ENCODE measurements around the gene XYLT1. TPM values are rescaled to one million over a fixed set of nuclear protein-coding genes. Genes with fewer than 3 reads are reported as not detected.

XYLT1 gene
- total RNA-seq, 1 experiment from 2014 or later, result 12.5 TPM

- POLR2A ChIA-PET, result no interaction called here
- BruUV-seq (replicated peaks), result no TSS peak
Measured at GRCh38 chr16:17206712-17207111, 264.0 kb downstream of the XYLT1 start.

GRCh38 chr16:17205279-17206211 is 265.2 kb downstream of the XYLT1 start:
- CTCF ChIA-PET, result no interaction called here
- POLR2A ChIA-PET, result no interaction called here

More at GRCh38 chr16:17206712-17207111, 264.0 kb downstream of the XYLT1 start:
- H3K4me3 ChIP-seq (ENCODE audit: low read depth, low read length), result no peak overlapping the region
- H3K9me3 ChIP-seq, result no peaks in the 10 kb centered on the region
- TF ChIP-seq CTCF (IDR thresholded peaks at IDR 0.05; ENCODE audit: insufficient read depth in 1 of 2, low read depth in 1 of 2, low read length in 1 of 2, severe bottlenecking in 1 of 2, unreplicated experiment in 1 of 2), result no peak
- no peak for DNase-seq
- CTCF ChIA-PET, result interaction anchor here (0.7 kb wide), 1 partner anchor 19 kb away, joined by 3 read pairs; no protein-coding TSS in a partner anchor
- no peak overlapping the region for H3K4me3 Mint-ChIP-seq (ENCODE audit: unreplicated experiment)
- H3K9me3 Mint-ChIP-seq (ENCODE audit: unreplicated experiment), result no peaks in the 10 kb centered on the region
- no peaks in the 10 kb centered on the region for H3K36me3 ChIP-seq (ENCODE audit: control insufficient read depth, insufficient read depth, low read length)
- no peaks in the 10 kb centered on the region for H3K4me1 ChIP-seq
- no peak overlapping the region for H3K27ac Mint-ChIP-seq (ENCODE audit: unreplicated experiment)
- no peaks in the 10 kb centered on the region for H3K27me3 ChIP-seq (replicated peaks; ENCODE audit: control insufficient read depth, insufficient read depth, low read length)
- H3K27me3 Mint-ChIP-seq (ENCODE audit: insufficient read depth, unreplicated experiment), result no peaks in the 10 kb centered on the region
- H3K36me3 Mint-ChIP-seq (ENCODE audit: insufficient read depth, unreplicated experiment), result peaks cover 6% of the 10 kb centered on the region
- no peaks in the 10 kb centered on the region for H3K4me1 Mint-ChIP-seq (ENCODE audit: low read depth, unreplicated experiment)
- intact Hi-C loops (cut with micrococcal nuclease; ENCODE audit: unreplicated experiment), result no loop called here

GRCh38 chr16:17204644-17205043 is 266.1 kb downstream of the XYLT1 start:
- H3K4me1 Mint-ChIP-seq (ENCODE audit: low read depth, unreplicated experiment), result no peaks in the 10 kb centered on the region
- POLR2A ChIA-PET, result no interaction called here
- H3K4me3 ChIP-seq (ENCODE audit: low read depth, low read length), result no peak overlapping the region
- peaks cover 6% of the 10 kb centered on the region for H3K36me3 Mint-ChIP-seq (ENCODE audit: insufficient read depth, unreplicated experiment)
- H3K9me3 Mint-ChIP-seq (ENCODE audit: unreplicated experiment), result no peaks in the 10 kb centered on the region
- BruUV-seq (replicated peaks), result no TSS peak
- no peaks in the 10 kb centered on the region for H3K27me3 Mint-ChIP-seq (ENCODE audit: insufficient read depth, unreplicated experiment)
- no peaks in the 10 kb centered on the region for H3K27me3 ChIP-seq (replicated peaks; ENCODE audit: control insufficient read depth, insufficient read depth, low read length)
- H3K36me3 ChIP-seq (ENCODE audit: control insufficient read depth, insufficient read depth, low read length), result no peaks in the 10 kb centered on the region
- intact Hi-C loops (cut with micrococcal nuclease; ENCODE audit: unreplicated experiment), result no loop called here
- H3K27ac Mint-ChIP-seq (ENCODE audit: unreplicated experiment), result no peak overlapping the region
- no peak for TF ChIP-seq CTCF (IDR thresholded peaks at IDR 0.05; ENCODE audit: insufficient read depth in 1 of 2, low read depth in 1 of 2, low read length in 1 of 2, severe bottlenecking in 1 of 2, unreplicated experiment in 1 of 2)
- no peak overlapping the region for H3K4me3 Mint-ChIP-seq (ENCODE audit: unreplicated experiment)
- no peaks in the 10 kb centered on the region for H3K9me3 ChIP-seq
- CTCF ChIA-PET, result no interaction called here
- DNase-seq, result no peak
- H3K4me1 ChIP-seq, result no peaks in the 10 kb centered on the region

More at GRCh38 chr16:17205279-17206211, 265.2 kb downstream of the XYLT1 start:
- no TSS peak for BruUV-seq (replicated peaks)
- intact Hi-C loops (cut with micrococcal nuclease; ENCODE audit: unreplicated experiment), result no loop called here
- Mint-ChIP-seq H3K27me3 (ENCODE audit: insufficient read depth, unreplicated experiment) (no peaks in the 10 kb centered on the region), H3K9me3 (ENCODE audit: unreplicated experiment) (no peaks in the 10 kb centered on the region), H3K27ac (ENCODE audit: unreplicated experiment) (no peak overlapping the region), H3K36me3 (ENCODE audit: insufficient read depth, unreplicated experiment) (peaks cover 6% of the 10 kb centered on the region), H3K4me1 (ENCODE audit: low read depth, unreplicated experiment) (no peaks in the 10 kb centered on the region), H3K4me3 (ENCODE audit: unreplicated experiment) (no peak overlapping the region)
- no peak overlapping the region for H3K4me3 ChIP-seq (ENCODE audit: low read depth, low read length)
- no peaks in the 10 kb centered on the region for H3K27me3 ChIP-seq (replicated peaks; ENCODE audit: control insufficient read depth, insufficient read depth, low read length)
- TF ChIP-seq CTCF (IDR thresholded peaks at IDR 0.05; ENCODE audit: insufficient read depth in 1 of 2, low read depth in 1 of 2, low read length in 1 of 2, severe bottlenecking in 1 of 2, unreplicated experiment in 1 of 2), result no peak
- H3K4me1 ChIP-seq, result no peaks in the 10 kb centered on the region
- DNase-seq, result no peak
- H3K36me3 ChIP-seq (ENCODE audit: control insufficient read depth, insufficient read depth, low read length), result no peaks in the 10 kb centered on the region
- H3K9me3 ChIP-seq, result no peaks in the 10 kb centered on the region
